Measurements from ENCODE around the gene BICD1.

The BICD1 gene

GRCh38 chr12:32201096-32201495, 94.4 kb downstream of the BICD1 start:
- TF ChIP-seq POLR2AphosphoS5 (IDR thresholded peaks at IDR 0.05; ENCODE audit: low read depth) (no peak), CTCF (IDR thresholded peaks at IDR 0.05; ENCODE audit: insufficient read depth, low read length) (no peak)
- DNase-seq (ENCODE audit: low read depth in 1 of 2, low spot score in 1 of 2) = no peak
- H3K27me3 ChIP-seq (ENCODE audit: insufficient read depth, poor library complexity, severe bottlenecking) = no peaks in the 10 kb centered on the region
- H3K4me3 ChIP-seq (replicated peaks; ENCODE audit: insufficient read depth, low read length) = no peak overlapping the region
- no peak overlapping the region for H3K27ac ChIP-seq (replicated peaks)

- H3K27me3 ChIP-seq (ENCODE audit: insufficient read depth, poor library complexity, severe bottlenecking) = no peaks in the 10 kb centered on the region
- TF ChIP-seq REST (IDR thresholded peaks at IDR 0.05; ENCODE audit: insufficient replicate concordance, low read depth) (no peak), SPI1 (IDR thresholded peaks at IDR 0.05; ENCODE audit: borderline replicate concordance, low read depth) (no peak), GABPA (IDR thresholded peaks at IDR 0.05; ENCODE audit: low read depth) (no peak), CTCF (IDR thresholded peaks at IDR 0.05; ENCODE audit: insufficient read depth, low read length) (no peak), POLR2AphosphoS5 (IDR thresholded peaks at IDR 0.05; ENCODE audit: low read depth) (no peak)
- H3K27ac ChIP-seq (replicated peaks) = no peak overlapping the region
- no peak overlapping the region for H3K4me3 ChIP-seq (replicated peaks; ENCODE audit: insufficient read depth, low read length)
- DNase-seq (ENCODE audit: low read depth in 1 of 2, low spot score in 1 of 2) = no peak
These were observed 95.3 kb downstream of the BICD1 start for GRCh38 chr12:32201976-32202375.

- no peak for DNase-seq (ENCODE audit: low read depth in 1 of 2, low spot score in 1 of 2)
- Histone ChIP-seq H3K27me3 (ENCODE audit: insufficient read depth, poor library complexity, severe bottlenecking) (no peaks in the 10 kb centered on the region), H3K27ac (replicated peaks) (no peak overlapping the region), H3K4me3 (replicated peaks; ENCODE audit: insufficient read depth, low read length) (no peak overlapping the region)
- TF ChIP-seq REST (IDR thresholded peaks at IDR 0.05; ENCODE audit: insufficient replicate concordance, low read depth) = no peak
- no peak for TF ChIP-seq POLR2AphosphoS5 (IDR thresholded peaks at IDR 0.05; ENCODE audit: low read depth)
- TF ChIP-seq SPI1 (IDR thresholded peaks at IDR 0.05; ENCODE audit: borderline replicate concordance, low read depth) = no peak
- TF ChIP-seq GABPA (IDR thresholded peaks at IDR 0.05; ENCODE audit: low read depth) = no peak
- no peak for TF ChIP-seq CTCF (IDR thresholded peaks at IDR 0.05; ENCODE audit: insufficient read depth, low read length)
These were observed 99.1 kb downstream of the BICD1 start for GRCh38 chr12:32205731-32206130.

- no peak overlapping the region for H3K27ac ChIP-seq (replicated peaks)
These were observed 101.7 kb downstream of the BICD1 start for GRCh38 chr12:32208355-32208754.

More at GRCh38 chr12:32208355-32208754, 101.7 kb downstream of the BICD1 start:
- no peak for TF ChIP-seq SPI1 (IDR thresholded peaks at IDR 0.05; ENCODE audit: borderline replicate concordance, low read depth)
- TF ChIP-seq POLR2AphosphoS5 (IDR thresholded peaks at IDR 0.05; ENCODE audit: low read depth) = no peak
- no peaks in the 10 kb centered on the region for H3K27me3 ChIP-seq (ENCODE audit: insufficient read depth, poor library complexity, severe bottlenecking)
- no peak for DNase-seq (ENCODE audit: low read depth in 1 of 2, low spot score in 1 of 2)
- no peak overlapping the region for H3K4me3 ChIP-seq (replicated peaks; ENCODE audit: insufficient read depth, low read length)

All from HL-60 (cell line).